ENCODE data around the gene APOO.

Gene APOO

DNA sequence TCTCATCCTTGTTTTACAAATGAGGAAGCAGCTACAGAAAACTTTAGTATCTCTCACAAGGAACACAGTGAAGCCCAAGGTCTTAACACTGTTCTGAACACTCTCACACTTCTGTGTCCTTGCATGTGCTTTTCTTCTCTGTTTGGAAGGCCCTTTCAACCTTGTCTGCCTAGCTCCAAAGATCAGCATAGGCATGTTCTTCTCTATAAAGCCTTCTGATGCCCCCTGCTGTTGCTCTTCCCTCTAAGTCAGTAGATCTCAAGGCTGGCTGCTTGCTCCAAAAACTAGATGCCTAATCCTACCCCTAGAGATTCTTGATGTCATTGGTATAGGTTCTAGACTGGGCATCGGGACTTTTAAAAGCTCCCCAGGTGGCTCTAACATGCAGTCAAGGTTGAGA is 5.9 kb downstream of the APOO start:
- no peaks in the 10 kb centered on the region for H3K36me3 ChIP-seq (ENCODE audit: insufficient read depth, low read length)
- no peak for TF ChIP-seq EZH2 (IDR thresholded peaks at IDR 0.05; ENCODE audit: borderline replicate concordance, low read length)
- TF ChIP-seq, protein P1, sequence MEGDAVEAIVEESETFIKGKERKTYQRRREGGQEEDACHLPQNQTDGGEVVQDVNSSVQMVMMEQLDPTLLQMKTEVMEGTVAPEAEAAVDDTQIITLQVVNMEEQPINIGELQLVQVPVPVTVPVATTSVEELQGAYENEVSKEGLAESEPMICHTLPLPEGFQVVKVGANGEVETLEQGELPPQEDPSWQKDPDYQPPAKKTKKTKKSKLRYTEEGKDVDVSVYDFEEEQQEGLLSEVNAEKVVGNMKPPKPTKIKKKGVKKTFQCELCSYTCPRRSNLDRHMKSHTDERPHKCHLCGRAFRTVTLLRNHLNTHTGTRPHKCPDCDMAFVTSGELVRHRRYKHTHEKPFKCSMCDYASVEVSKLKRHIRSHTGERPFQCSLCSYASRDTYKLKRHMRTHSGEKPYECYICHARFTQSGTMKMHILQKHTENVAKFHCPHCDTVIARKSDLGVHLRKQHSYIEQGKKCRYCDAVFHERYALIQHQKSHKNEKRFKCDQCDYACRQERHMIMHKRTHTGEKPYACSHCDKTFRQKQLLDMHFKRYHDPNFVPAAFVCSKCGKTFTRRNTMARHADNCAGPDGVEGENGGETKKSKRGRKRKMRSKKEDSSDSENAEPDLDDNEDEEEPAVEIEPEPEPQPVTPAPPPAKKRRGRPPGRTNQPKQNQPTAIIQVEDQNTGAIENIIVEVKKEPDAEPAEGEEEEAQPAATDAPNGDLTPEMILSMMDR (IDR thresholded peaks at IDR 0.05; ENCODE audit: low read length), result peak; percentile 46
- no peaks in the 10 kb centered on the region for H3K27me3 ChIP-seq (ENCODE audit: insufficient read depth, low read length)
- H3K9ac ChIP-seq (ENCODE audit: low read length), result no peak overlapping the region; the same call in 1 of the 2 replicates
- no peaks in the 10 kb centered on the region for H3K79me2 ChIP-seq (ENCODE audit: insufficient read depth, low read length)
- peak overlapping the region; percentile 73 for H3K27ac ChIP-seq (ENCODE audit: low read depth, low read length, poor library complexity, severe bottlenecking)
- H3K4me1 ChIP-seq (ENCODE audit: insufficient read depth, low read length, severe bottlenecking), result peaks cover 52% of the 10 kb centered on the region
- H3K9me2 ChIP-seq (ENCODE audit: low read depth, low read length), result no peaks in the 10 kb centered on the region
- no peak overlapping the region for H3K4me3 ChIP-seq (ENCODE audit: low read depth, low read length, poor library complexity, severe bottlenecking)
- H3K4me2 ChIP-seq (ENCODE audit: low read length), result no peak overlapping the region
- H3F3A ChIP-seq (ENCODE audit: insufficient read depth, low read length), result no peaks in the 10 kb centered on the region
- H3K9me3 ChIP-seq (ENCODE audit: low read length), result no peaks in the 10 kb centered on the region
- H4K20me1 ChIP-seq (ENCODE audit: insufficient read depth, low read length), result no peaks in the 10 kb centered on the region
- H2AFZ ChIP-seq (ENCODE audit: low read length), result no peak overlapping the region

DNA sequence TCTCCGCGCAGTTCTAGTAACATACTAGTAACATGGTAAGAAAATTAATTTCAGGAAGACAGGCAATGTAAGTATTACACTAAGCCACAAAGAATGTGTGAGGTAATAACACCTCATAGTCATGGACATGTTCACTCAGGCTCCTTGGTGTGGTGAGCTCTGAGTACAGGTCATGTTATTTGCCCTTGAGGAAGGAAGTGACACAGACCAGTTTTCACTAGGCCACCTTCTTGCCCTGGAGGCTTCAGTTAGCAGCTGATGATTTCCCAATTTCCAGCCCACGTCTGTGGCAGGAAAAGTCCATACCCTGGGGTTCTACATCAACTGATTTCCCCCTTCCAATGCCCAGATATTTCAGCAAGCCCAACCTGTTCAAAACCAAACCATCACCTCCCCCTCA is 6.7 kb downstream of the APOO start:
- Histone ChIP-seq H3F3A (ENCODE audit: insufficient read depth, low read length) (no peaks in the 10 kb centered on the region), H3K4me3 (ENCODE audit: low read depth, low read length, poor library complexity, severe bottlenecking) (no peak overlapping the region), H3K4me1 (ENCODE audit: insufficient read depth, low read length, severe bottlenecking) (peaks cover 44% of the 10 kb centered on the region), H3K36me3 (ENCODE audit: insufficient read depth, low read length) (no peaks in the 10 kb centered on the region), H3K9me3 (ENCODE audit: low read length) (no peaks in the 10 kb centered on the region), H3K27ac (ENCODE audit: low read depth, low read length, poor library complexity, severe bottlenecking) (peak overlapping the region; percentile 73), H3K79me2 (ENCODE audit: insufficient read depth, low read length) (no peaks in the 10 kb centered on the region), H2AFZ (ENCODE audit: low read length) (no peak overlapping the region), H4K20me1 (ENCODE audit: insufficient read depth, low read length) (no peaks in the 10 kb centered on the region), H3K9me2 (ENCODE audit: low read depth, low read length) (no peaks in the 10 kb centered on the region), H3K9ac (ENCODE audit: low read length) (no peak overlapping the region; the same call in 1 of the 2 replicates), H3K4me2 (ENCODE audit: low read length) (no peak overlapping the region), H3K27me3 (ENCODE audit: insufficient read depth, low read length) (no peaks in the 10 kb centered on the region)
- TF ChIP-seq EZH2 (IDR thresholded peaks at IDR 0.05; ENCODE audit: borderline replicate concordance, low read length), result no peak
- TF ChIP-seq, protein P1 (IDR thresholded peaks at IDR 0.05; ENCODE audit: low read length), result no peak

DNA sequence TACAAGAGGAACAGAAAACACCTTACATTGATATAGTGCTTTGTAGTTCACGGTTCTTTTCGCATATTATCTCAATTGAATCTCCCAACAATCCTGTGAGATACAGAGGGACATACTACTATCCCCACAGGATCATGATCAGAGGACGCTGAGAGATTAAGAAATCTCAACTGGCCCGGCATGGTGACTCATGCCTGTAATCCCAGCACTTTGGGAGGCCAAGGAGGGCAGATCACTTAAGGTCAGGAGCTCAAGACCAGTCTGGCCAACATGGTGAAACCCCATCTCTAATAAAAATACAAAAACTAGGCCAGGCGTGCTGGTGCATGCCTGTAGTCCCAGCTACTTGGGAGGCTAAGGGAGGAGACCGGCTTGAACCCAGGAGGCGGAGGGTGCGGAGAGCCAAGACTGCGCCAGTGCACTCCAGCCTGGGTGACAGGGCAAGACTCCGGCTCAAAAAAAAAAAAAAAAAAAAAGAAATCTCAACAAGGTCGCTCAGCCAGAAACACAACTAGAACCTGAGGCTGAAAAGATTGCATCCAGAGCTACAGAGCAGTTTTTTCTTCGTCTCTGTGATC is 7.4 kb downstream of the APOO start:
- H3K9me2 ChIP-seq (ENCODE audit: low read depth, low read length), result no peaks in the 10 kb centered on the region
- no peaks in the 10 kb centered on the region for H3F3A ChIP-seq (ENCODE audit: insufficient read depth, low read length)
- no peak overlapping the region for H3K4me2 ChIP-seq (ENCODE audit: low read length)
- TF ChIP-seq, protein P1 (IDR thresholded peaks at IDR 0.05; ENCODE audit: low read length), result no peak
- TF ChIP-seq EZH2 (IDR thresholded peaks at IDR 0.05; ENCODE audit: borderline replicate concordance, low read length), result no peak
- no peak overlapping the region for H2AFZ ChIP-seq (ENCODE audit: low read length)
- peak overlapping the region; percentile 73 for H3K27ac ChIP-seq (ENCODE audit: low read depth, low read length, poor library complexity, severe bottlenecking)
- H3K4me3 ChIP-seq (ENCODE audit: low read depth, low read length, poor library complexity, severe bottlenecking), result no peak overlapping the region
- H3K4me1 ChIP-seq (ENCODE audit: insufficient read depth, low read length, severe bottlenecking), result peaks cover 41% of the 10 kb centered on the region
- no peak overlapping the region; the same call in 1 of the 2 replicates for H3K9ac ChIP-seq (ENCODE audit: low read length)
- no peaks in the 10 kb centered on the region for H3K27me3 ChIP-seq (ENCODE audit: insufficient read depth, low read length)
- no peaks in the 10 kb centered on the region for H3K36me3 ChIP-seq (ENCODE audit: insufficient read depth, low read length)
- no peaks in the 10 kb centered on the region for H4K20me1 ChIP-seq (ENCODE audit: insufficient read depth, low read length)
- H3K79me2 ChIP-seq (ENCODE audit: insufficient read depth, low read length), result no peaks in the 10 kb centered on the region
- H3K9me3 ChIP-seq (ENCODE audit: low read length), result no peaks in the 10 kb centered on the region

Measured in OCI-LY1 (cell line).